ENCODE measurements around the gene SHOC1.

DNA sequence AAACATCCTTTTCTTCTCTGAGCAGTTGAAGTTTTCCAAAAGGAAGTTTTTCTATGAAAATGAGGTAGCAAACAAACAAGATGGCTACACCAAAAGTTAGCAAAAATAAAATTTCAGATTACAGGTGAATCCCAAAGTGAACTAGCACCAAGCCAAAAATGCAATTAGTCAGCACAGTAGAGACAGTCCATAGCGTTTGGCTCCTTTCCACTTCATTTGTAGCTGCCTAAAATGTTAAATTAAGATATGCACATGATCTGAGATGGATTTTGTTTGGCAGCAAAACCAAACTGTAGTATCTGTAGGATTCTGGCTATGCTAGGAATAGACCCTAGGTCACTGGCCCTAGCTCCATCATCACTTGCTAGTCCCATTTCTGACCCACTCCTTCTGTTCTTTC, 45.7 kb upstream of the SHOC1 start:
- TF ChIP-seq, protein P1, sequence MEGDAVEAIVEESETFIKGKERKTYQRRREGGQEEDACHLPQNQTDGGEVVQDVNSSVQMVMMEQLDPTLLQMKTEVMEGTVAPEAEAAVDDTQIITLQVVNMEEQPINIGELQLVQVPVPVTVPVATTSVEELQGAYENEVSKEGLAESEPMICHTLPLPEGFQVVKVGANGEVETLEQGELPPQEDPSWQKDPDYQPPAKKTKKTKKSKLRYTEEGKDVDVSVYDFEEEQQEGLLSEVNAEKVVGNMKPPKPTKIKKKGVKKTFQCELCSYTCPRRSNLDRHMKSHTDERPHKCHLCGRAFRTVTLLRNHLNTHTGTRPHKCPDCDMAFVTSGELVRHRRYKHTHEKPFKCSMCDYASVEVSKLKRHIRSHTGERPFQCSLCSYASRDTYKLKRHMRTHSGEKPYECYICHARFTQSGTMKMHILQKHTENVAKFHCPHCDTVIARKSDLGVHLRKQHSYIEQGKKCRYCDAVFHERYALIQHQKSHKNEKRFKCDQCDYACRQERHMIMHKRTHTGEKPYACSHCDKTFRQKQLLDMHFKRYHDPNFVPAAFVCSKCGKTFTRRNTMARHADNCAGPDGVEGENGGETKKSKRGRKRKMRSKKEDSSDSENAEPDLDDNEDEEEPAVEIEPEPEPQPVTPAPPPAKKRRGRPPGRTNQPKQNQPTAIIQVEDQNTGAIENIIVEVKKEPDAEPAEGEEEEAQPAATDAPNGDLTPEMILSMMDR (IDR thresholded peaks at IDR 0.05) = no peak
- no peak for TF ChIP-seq POLR2A (IDR thresholded peaks at IDR 0.05)

All from breast epithelium (tissue), 3 donors.